GM12878 (cell line): ENCODE measurements around the gene DGKK.

Source experiments
- POLR2A ChIP-seq: IDR thresholded peaks from 2 replicates; pipeline ENCODE4 v1.6.1; 2011; ENCODE audit warnings: low read depth, mild to moderate bottlenecking, low read length
- ZBTB33 ChIP-seq: fragments of 450-650 bp; IDR thresholded peaks from 2 replicates; pipeline ENCODE4 v1.6.1; 2017; ENCODE audit warnings: mild to moderate bottlenecking
- ZNF274 ChIP-seq: IDR thresholded peaks from one replicate; pipeline ENCODE4 v1.8.0; 2011; ENCODE audit not compliant: insufficient read length, insufficient read depth

GRCh38 chrX:50375481-50376267 is 95.0 kb downstream of the DGKK start:
- TF ChIP-seq ZBTB33 (no peak), POLR2A (no peak), ZNF274 (no peak)
